SH-SY5Y (cell line): ENCODE results near the gene PSMD12.

ENCODE experiments used
- GATA2 ChIP-seq: IDR thresholded peaks from 2 replicates; pipeline ENCODE4 v1.6.1; 2011; ENCODE audit warnings: mild to moderate bottlenecking, low read depth, low read length
- GATA3 ChIP-seq: IDR thresholded peaks from 2 replicates; pipeline ENCODE4 v1.6.1; 2011; ENCODE audit warnings: low read depth, mild to moderate bottlenecking, low read length, moderate library complexity

DNA sequence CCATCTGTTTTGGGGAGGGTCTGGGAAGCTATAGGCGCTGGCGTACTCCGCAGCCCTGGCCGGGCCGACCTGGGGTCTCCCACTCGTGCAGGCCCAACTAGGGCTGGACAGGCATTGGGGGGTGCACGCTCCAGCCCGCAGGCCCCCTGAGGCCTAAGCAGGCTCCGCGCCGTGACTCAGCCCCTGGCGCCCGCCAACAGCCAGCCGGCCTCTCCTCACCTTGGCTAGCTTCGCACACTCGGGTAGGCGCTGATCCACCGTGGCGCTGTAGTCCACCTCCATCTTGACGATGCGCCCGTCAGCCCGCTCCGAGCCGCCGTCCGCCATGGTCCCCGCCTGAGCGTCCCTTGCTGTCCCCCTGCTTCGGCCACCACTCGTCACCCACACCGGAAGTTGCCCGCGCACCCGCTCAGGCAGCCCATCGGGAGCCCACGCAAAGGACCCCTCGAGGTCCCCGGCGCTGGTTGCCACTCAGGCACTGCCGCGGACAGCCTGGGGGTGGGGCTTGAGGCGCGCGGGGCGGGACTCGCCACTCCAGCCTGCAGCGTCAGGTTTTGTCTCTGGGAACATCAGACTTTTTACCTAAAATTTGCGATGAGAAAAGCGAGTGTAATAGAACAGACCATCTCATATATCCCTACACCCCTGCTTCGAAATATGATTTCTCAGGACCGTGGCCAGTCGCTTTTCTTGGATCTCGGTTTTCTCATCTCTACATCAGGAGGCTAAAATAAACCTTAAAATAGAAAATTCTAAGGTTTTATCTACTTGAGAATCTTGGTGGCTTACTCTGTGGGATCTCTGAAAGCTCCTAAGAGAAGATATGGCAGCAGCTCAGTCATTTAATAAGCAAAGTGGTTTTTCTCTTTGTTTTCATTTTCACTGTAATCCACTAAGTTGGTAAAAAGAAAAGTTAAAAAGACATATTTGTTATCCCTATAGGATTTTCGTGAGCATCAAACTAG is at the start of gene PSMD12:
- TF ChIP-seq GATA2 (peak; percentile 72), GATA3 (peak; percentile 81)
